Muscle layer of colon (tissue), 2 donors: ENCODE results near the gene PHAF1.

ENCODE experiments used
- H3K27ac ChIP-seq: one replicate; pipeline ENCODE4 v1.7.0; 2013; ENCODE audit warnings: low read depth, mild to moderate bottlenecking, low read length, moderate library complexity
- H3K27me3 ChIP-seq, 2 donors: one replicate each; pipeline ENCODE4 v1.7.0; 2013; ENCODE audit warnings: low read length in 2 of 2, mild to moderate bottlenecking in 2 of 2; ENCODE audit not compliant: insufficient read depth in 2 of 2, control insufficient read depth in 1 of 2
- H3K36me3 ChIP-seq: one replicate; pipeline ENCODE4 v1.7.0; 2013; ENCODE audit warnings: mild to moderate bottlenecking, low read length; ENCODE audit not compliant: insufficient read depth
- H3K4me1 ChIP-seq: one replicate; pipeline ENCODE4 v1.7.0; 2013; ENCODE audit warnings: mild to moderate bottlenecking, low read length; ENCODE audit not compliant: insufficient read depth
- H3K4me3 ChIP-seq, 2 donors: one replicate each; pipeline ENCODE4 v1.7.0; 2013; ENCODE audit warnings: low read length in 2 of 2, low read depth in 1 of 2, mild to moderate bottlenecking in 1 of 2, moderate library complexity in 1 of 2
- H3K9ac ChIP-seq: one replicate; pipeline ENCODE4 v1.7.0; 2013; ENCODE audit warnings: low read length
- H3K9me3 ChIP-seq: one replicate; pipeline ENCODE4 v1.7.0; 2013; ENCODE audit warnings: mild to moderate bottlenecking, low read length
- donor health status: abdominal sarcoma.
- donor health status: Adenocarcinoma of cecum.

Gene PHAF1

GRCh38 chr16:67177743-67178699 is 68.3 kb downstream of the PHAF1 start:
- peaks cover 6% of the 10 kb centered on the region for H3K36me3 ChIP-seq

GRCh38 chr16:67179421-67180080 is 69.8 kb downstream of the PHAF1 start:
- Histone ChIP-seq H3K27ac (no peak overlapping the region), H3K9me3 (no peaks in the 10 kb centered on the region), H3K36me3 (peaks cover 6% of the 10 kb centered on the region), H3K4me3 (no peak overlapping the region), H3K4me1 (peaks cover 30% of the 10 kb centered on the region), H3K27me3 (no peaks in the 10 kb centered on the region), H3K9ac (no peak overlapping the region)

More at GRCh38 chr16:67177743-67178699, 68.3 kb downstream of the PHAF1 start:
- Histone ChIP-seq H3K9ac (no peak overlapping the region), H3K4me3 (peak overlapping the region; percentile 26 to 28), H3K4me1 (peaks cover 34% of the 10 kb centered on the region), H3K27me3 (no peaks in the 10 kb centered on the region), H3K27ac (no peak overlapping the region), H3K9me3 (no peaks in the 10 kb centered on the region)

GRCh38 chr16:67180166-67180565 is 70.4 kb downstream of the PHAF1 start:
- H3K9me3 ChIP-seq, result no peaks in the 10 kb centered on the region
- peaks cover 30% of the 10 kb centered on the region for H3K4me1 ChIP-seq
- H3K27ac ChIP-seq, result no peak overlapping the region
- H3K4me3 ChIP-seq, result no peak overlapping the region
- H3K27me3 ChIP-seq, result no peaks in the 10 kb centered on the region
- H3K9ac ChIP-seq, result no peak overlapping the region
- H3K36me3 ChIP-seq, result peaks cover 6% of the 10 kb centered on the region

- Histone ChIP-seq H3K9ac (no peak overlapping the region), H3K9me3 (no peaks in the 10 kb centered on the region), H3K4me1 (peaks cover 32% of the 10 kb centered on the region), H3K27me3 (no peaks in the 10 kb centered on the region), H3K36me3 (peaks cover 2% of the 10 kb centered on the region), H3K27ac (no peak overlapping the region), H3K4me3 (no peak overlapping the region)
These were observed 71.6 kb downstream of the PHAF1 start for GRCh38 chr16:67181346-67181745.

GRCh38 chr16:67182288-67182687 is 72.5 kb downstream of the PHAF1 start:
- Histone ChIP-seq H3K27ac (no peak overlapping the region), H3K4me1 (peaks cover 32% of the 10 kb centered on the region), H3K4me3 (no peak overlapping the region), H3K27me3 (no peaks in the 10 kb centered on the region), H3K36me3 (no peaks in the 10 kb centered on the region), H3K9ac (no peak overlapping the region), H3K9me3 (no peaks in the 10 kb centered on the region)

- peaks cover 28% of the 10 kb centered on the region for H3K4me1 ChIP-seq
- no peak overlapping the region for H3K9ac ChIP-seq
- H3K9me3 ChIP-seq, result no peaks in the 10 kb centered on the region
- H3K36me3 ChIP-seq, result no peaks in the 10 kb centered on the region
- no peaks in the 10 kb centered on the region for H3K27me3 ChIP-seq
- H3K27ac ChIP-seq, result peak overlapping the region; percentile 59
- peak overlapping the region; percentile 25 to 64 for H3K4me3 ChIP-seq
These were observed 73.5 kb downstream of the PHAF1 start for GRCh38 chr16:67183284-67183626.

- no peaks in the 10 kb centered on the region for H3K9me3 ChIP-seq
- H3K36me3 ChIP-seq, result no peaks in the 10 kb centered on the region
- H3K9ac ChIP-seq, result no peak within 1 kb of the TSS
- H3K27me3 ChIP-seq, result no peaks in the 10 kb centered on the region
- peak within 1 kb of the TSS; percentile 54 to 64 for H3K4me3 ChIP-seq
- peaks cover 28% of the 10 kb centered on the region for H3K4me1 ChIP-seq
- H3K27ac ChIP-seq, result peak within 1 kb of the TSS; percentile 73
These were observed 74.1 kb downstream of the PHAF1 start, which contains the start of gene MATCAP1 for GRCh38 chr16:67183627-67184452. Gene MATCAP1, minus strand, starts transcription at chr16:67183963. Its CDS starts 3,353 bp downstream, at chr16:67180610.

GRCh38 chr16:67184453-67184994 is 74.8 kb downstream of the PHAF1 start:
- H3K4me1 ChIP-seq, result peaks cover 28% of the 10 kb centered on the region
- peak overlapping the region; percentile 73 for H3K27ac ChIP-seq
- peak overlapping the region; percentile 54 to 64 for H3K4me3 ChIP-seq
- no peaks in the 10 kb centered on the region for H3K27me3 ChIP-seq
- H3K9me3 ChIP-seq, result no peaks in the 10 kb centered on the region
- no peaks in the 10 kb centered on the region for H3K36me3 ChIP-seq
- H3K9ac ChIP-seq, result no peak overlapping the region

- no peak overlapping the region for H3K27ac ChIP-seq
- peak overlapping the region; percentile 34 to 64 for H3K4me3 ChIP-seq
- H3K4me1 ChIP-seq, result peaks cover 28% of the 10 kb centered on the region
These were observed 75.4 kb downstream of the PHAF1 start for GRCh38 chr16:67184995-67185650.

GRCh38 chr16:67185651-67186134 is 76.0 kb downstream of the PHAF1 start:
- no peaks in the 10 kb centered on the region for H3K36me3 ChIP-seq
- no peak overlapping the region for H3K27ac ChIP-seq
- H3K4me3 ChIP-seq, result peak overlapping the region in 1 of 2 donors; percentile 25
- no peaks in the 10 kb centered on the region for H3K27me3 ChIP-seq
- H3K4me1 ChIP-seq, result peaks cover 28% of the 10 kb centered on the region
- no peak overlapping the region for H3K9ac ChIP-seq
- H3K9me3 ChIP-seq, result no peaks in the 10 kb centered on the region

More at GRCh38 chr16:67184995-67185650, 75.4 kb downstream of the PHAF1 start:
- Histone ChIP-seq H3K9me3 (no peaks in the 10 kb centered on the region), H3K27me3 (no peaks in the 10 kb centered on the region), H3K9ac (no peak overlapping the region), H3K36me3 (no peaks in the 10 kb centered on the region)
